Panc1 (cell line): ENCODE data around the gene IKBKG. TPM values are rescaled to one million over a fixed set of nuclear protein-coding genes. Genes with fewer than 3 reads are reported as not detected.

ENCODE experiments used
- ATAC-seq: fragments of 200-7000 bp; cut with Tn5 transposase; 2 replicates; pipeline ENCODE4 v1.9.1; 2020; ENCODE audit warnings: mild to moderate bottlenecking, moderate library complexity
- BruUV-seq: library from RNA; stranded (reverse); fragments of 400-500 nt; replicated peaks from 2 replicates; lab custom pipeline; 2021; lab: Mats Ljungman, UMichigan
- CTCF ChIA-PET: fragments of 300-600 bp; sonication (Branson Sonifier 250); formaldehyde crosslinking; loops from one replicate; lab custom pipeline; 2022; ENCODE audit warnings: antibody characterized with exemption; lab: Charles Lee
- POLR2A ChIA-PET: fragments of 300-600 bp; sonication (Branson Sonifier 250); formaldehyde crosslinking; loops from one replicate; lab custom pipeline; 2022; ENCODE audit warnings: antibody characterized with exemption; lab: Charles Lee
- DNase-seq: peaks from one replicate; pipeline ENCODE4 v3.0.0-alpha.2; 2010; ENCODE audit warnings: low read depth, low spot score
- H3K27ac ChIP-seq: 2 replicates; pipeline ENCODE4 v1.5.1; 2011; ENCODE audit warnings: mild to moderate bottlenecking, low read length, inconsistent platforms
- H3K27me3 ChIP-seq: fragments of 200-500 bp; sonication (Bioruptor generic); 2 replicates; pipeline ENCODE4 v1.6.0; 2014; ENCODE audit warnings: low read length, inconsistent platforms; ENCODE audit not compliant: control insufficient read depth, insufficient read depth
- H3K36me3 ChIP-seq: fragments of 200-500 bp; sonication (Bioruptor generic); 2 replicates; pipeline ENCODE4 v1.5.1; 2014; ENCODE audit warnings: inconsistent platforms, mild to moderate bottlenecking, low read length, moderate library complexity; ENCODE audit not compliant: control insufficient read depth, insufficient read depth
- H3K4me1 ChIP-seq: 2 replicates; pipeline ENCODE4 v1.5.1; 2011; ENCODE audit warnings: inconsistent platforms, mild to moderate bottlenecking, low read length, moderate library complexity; ENCODE audit not compliant: control insufficient read depth, insufficient read depth
- H3K4me3 ChIP-seq, 2 experiments: 2 replicates each; pipeline ENCODE4 v1.5.1; 2011 to 2012; ENCODE audit warnings: low read depth in 2 of 2, low read length in 2 of 2, mild to moderate bottlenecking in 2 of 2, inconsistent platforms in 1 of 2, moderate library complexity in 1 of 2
- H3K9me3 ChIP-seq: fragments of 200-500 bp; sonication (Bioruptor generic); 2 replicates; pipeline ENCODE4 v1.5.1; 2014; ENCODE audit warnings: low read depth, mild to moderate bottlenecking, inconsistent platforms, low read length, moderate library complexity; ENCODE audit not compliant: control insufficient read depth, insufficient read depth
- POLR2AphosphoS5 ChIP-seq: IDR thresholded peaks from 2 replicates; pipeline ENCODE4 v1.6.1; 2012; ENCODE audit warnings: mild to moderate bottlenecking, low read depth, low read length, moderate library complexity
- SIN3A ChIP-seq: IDR thresholded peaks from 2 replicates; pipeline ENCODE4 v1.6.1; 2012; ENCODE audit warnings: low read depth, mild to moderate bottlenecking, low read length, moderate library complexity, borderline replicate concordance; ENCODE audit not compliant: insufficient read depth
- TCF7L2 ChIP-seq: IDR thresholded peaks from 2 replicates; pipeline ENCODE4 v1.6.1; 2011; ENCODE audit warnings: mild to moderate bottlenecking, low read depth, low read length, inconsistent platforms
- in situ Hi-C: cut with HindIII; loops from 2 replicates; pipeline ENCODE4 v1.10.0; 2016; ENCODE audit warnings: low sequenced_read_pairs, low pct_unique_long_range_greater_than_20kb
- intact Hi-C: fragments of 100-400 bp; cut with micrococcal nuclease; formaldehyde crosslinking; loops from one replicate; pipeline ENCODE4 v1.10.0; 2022; ENCODE audit not compliant: unreplicated experiment
- total RNA-seq: library from RNA; stranded (reverse); gene quantifications from one replicate; pipeline ENCODE4 v1.2.1, GENCODE V29; 2021; ENCODE audit not compliant: unreplicated experiment
- TF ChIP-seq, protein P1 (sequence below), 2 experiments: IDR thresholded peaks; 2 replicates each; pipeline ENCODE4 v1.6.1; 2011 to 2012; ENCODE audit warnings: low read depth in 2 of 2, control low read depth in 1 of 2, low read length in 1 of 2, mild to moderate bottlenecking in 1 of 2, moderate library complexity in 1 of 2; ENCODE audit not compliant: insufficient read depth in 1 of 2

The IKBKG gene
- total RNA-seq, 1 experiment from 2014 or later = 76.3 TPM

DNA sequence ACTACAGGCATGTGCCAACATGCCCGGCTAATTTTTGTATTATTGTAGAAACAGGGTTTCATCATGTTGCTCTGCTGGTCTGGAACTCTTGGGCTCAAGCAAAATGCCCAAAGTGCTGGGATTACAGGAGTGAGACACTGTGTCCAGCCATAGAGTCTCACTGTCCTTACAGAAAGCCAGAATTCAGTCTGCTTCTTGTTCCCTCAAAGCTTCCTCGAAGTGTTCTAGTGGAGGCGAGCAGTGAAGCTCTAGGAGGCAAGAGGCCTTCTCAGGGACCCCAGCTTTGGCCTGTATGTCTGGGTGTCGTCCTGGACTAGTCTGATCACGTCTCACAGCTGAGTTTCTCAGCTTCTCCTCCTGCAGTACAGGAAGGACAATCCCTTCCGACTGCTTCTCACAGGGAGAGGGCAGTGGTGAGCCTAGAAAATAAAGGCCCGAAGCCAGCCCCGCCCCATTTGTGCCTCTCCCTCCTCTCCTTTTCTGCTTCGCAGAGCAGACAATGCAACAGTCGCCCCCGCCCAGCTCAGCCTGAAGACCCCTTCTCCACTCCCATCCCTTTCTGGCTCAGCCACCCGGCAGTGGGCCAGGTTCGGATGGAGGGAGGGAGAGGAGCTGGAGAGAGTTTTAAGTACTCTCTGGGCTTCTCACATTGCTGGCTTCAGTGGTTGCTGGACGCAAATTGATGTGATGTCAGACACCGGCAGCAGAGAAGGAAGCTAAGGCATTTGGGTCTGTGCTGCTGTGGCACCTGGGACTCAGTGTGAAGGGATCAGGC is 20.3 kb upstream of the IKBKG start:
- ATAC-seq = peak; percentile 87
- ChIA-PET CTCF (interaction anchor here (0.5 to 1.3 kb wide), 7 partner anchors 8 to 154 kb away, joined by 3 to 10 read pairs (median 5); no protein-coding TSS in a partner anchor), POLR2A (interaction anchor here (0.6 to 0.9 kb wide), 4 partner anchors 12 to 129 kb away, joined by 3 read pairs; no protein-coding TSS in a partner anchor)
- Histone ChIP-seq H3K9me3 (no peaks in the 10 kb centered on the region), H3K4me1 (peaks cover 12% of the 10 kb centered on the region), H3K27ac (peak overlapping the region; percentile 81), H3K27me3 (no peaks in the 10 kb centered on the region), H3K4me3 (peak overlapping the region; percentile 24 to 60), H3K36me3 (no peaks in the 10 kb centered on the region; the same call in 1 of the 2 replicates)
- in situ Hi-C loops (no loop called here), intact Hi-C loops (no loop called here)
- TF ChIP-seq TCF7L2 (no peak), POLR2AphosphoS5 (peak; percentile 71; the same call in 1 of the 2 replicates)
- DNase-seq = no peak
- no TSS peak for BruUV-seq

DNA sequence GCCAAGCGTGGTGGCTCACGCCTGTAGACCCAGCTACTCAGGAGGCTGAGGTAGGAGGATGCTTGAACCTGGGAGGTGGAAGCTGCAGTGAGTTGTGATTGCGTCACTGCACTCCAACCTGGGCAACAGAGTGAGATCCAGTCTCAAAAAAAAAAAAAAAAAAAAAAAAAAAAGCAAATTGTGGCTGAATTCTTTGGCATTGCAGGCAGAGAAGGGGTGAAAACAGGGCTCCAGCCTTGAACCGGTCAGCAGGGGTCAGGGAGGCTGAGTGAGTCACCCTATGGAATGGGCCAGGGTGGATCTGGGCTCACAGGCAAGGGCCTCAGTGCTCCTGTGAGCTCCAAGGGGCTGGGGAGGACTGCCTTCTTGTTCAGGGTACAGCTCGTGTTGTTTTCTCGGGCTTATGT is 18.2 kb upstream of the IKBKG start:
- H3K27me3 ChIP-seq = no peaks in the 10 kb centered on the region
- DNase-seq = no peak
- BruUV-seq = no TSS peak
- peaks cover 6% of the 10 kb centered on the region for H3K36me3 ChIP-seq
- intact Hi-C loops (no loop called here), in situ Hi-C loops (no loop called here)
- H3K9me3 ChIP-seq = no peaks in the 10 kb centered on the region
- POLR2A ChIA-PET = interaction anchor here (0.7 kb wide), 1 partner anchor 78 kb away, joined by 13 read pairs; no protein-coding TSS in a partner anchor
- H3K4me1 ChIP-seq = peaks cover 12% of the 10 kb centered on the region
- peak overlapping the region; percentile 11; the same call in 1 of the 2 replicates for H3K27ac ChIP-seq
- no peak overlapping the region for H3K4me3 ChIP-seq
- CTCF ChIA-PET = no interaction called here
- TF ChIP-seq TCF7L2 = no peak
- no peak for TF ChIP-seq SIN3A
- peak; percentile 86; the same call in 1 of the 2 replicates for TF ChIP-seq POLR2AphosphoS5
- TF ChIP-seq, protein P1, sequence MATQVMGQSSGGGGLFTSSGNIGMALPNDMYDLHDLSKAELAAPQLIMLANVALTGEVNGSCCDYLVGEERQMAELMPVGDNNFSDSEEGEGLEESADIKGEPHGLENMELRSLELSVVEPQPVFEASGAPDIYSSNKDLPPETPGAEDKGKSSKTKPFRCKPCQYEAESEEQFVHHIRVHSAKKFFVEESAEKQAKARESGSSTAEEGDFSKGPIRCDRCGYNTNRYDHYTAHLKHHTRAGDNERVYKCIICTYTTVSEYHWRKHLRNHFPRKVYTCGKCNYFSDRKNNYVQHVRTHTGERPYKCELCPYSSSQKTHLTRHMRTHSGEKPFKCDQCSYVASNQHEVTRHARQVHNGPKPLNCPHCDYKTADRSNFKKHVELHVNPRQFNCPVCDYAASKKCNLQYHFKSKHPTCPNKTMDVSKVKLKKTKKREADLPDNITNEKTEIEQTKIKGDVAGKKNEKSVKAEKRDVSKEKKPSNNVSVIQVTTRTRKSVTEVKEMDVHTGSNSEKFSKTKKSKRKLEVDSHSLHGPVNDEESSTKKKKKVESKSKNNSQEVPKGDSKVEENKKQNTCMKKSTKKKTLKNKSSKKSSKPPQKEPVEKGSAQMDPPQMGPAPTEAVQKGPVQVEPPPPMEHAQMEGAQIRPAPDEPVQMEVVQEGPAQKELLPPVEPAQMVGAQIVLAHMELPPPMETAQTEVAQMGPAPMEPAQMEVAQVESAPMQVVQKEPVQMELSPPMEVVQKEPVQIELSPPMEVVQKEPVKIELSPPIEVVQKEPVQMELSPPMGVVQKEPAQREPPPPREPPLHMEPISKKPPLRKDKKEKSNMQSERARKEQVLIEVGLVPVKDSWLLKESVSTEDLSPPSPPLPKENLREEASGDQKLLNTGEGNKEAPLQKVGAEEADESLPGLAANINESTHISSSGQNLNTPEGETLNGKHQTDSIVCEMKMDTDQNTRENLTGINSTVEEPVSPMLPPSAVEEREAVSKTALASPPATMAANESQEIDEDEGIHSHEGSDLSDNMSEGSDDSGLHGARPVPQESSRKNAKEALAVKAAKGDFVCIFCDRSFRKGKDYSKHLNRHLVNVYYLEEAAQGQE (IDR thresholded peaks at IDR 0.05; ENCODE audit: insufficient read depth in 1 of 2, low read depth in 2 of 2, low read length in 1 of 2) = no peak
- ATAC-seq = peak; percentile 44

DNA sequence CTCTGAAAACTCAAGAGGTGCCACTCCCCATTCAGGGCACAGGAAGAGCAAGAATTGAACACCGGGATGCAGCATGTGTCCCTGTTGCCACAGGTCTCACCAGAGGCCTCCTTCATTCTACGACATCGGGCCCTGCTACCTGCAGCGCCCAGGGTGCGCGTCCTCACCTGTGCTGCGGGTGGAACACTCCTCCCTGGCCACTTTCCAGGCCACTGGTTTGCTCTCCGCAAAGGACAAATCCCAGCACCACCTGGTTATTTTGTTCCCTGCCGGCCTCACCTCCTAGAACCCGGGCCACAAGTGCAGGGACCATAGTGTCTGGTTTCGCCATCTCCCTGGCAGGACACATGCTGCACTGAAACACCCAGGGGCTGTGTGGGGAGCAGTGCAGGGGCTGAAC is 17.1 kb upstream of the IKBKG start:
- in situ Hi-C loops (no loop called here), intact Hi-C loops (no loop called here)
- ChIA-PET POLR2A (no interaction called here), CTCF (no interaction called here)
- Histone ChIP-seq H3K4me3 (no peak overlapping the region), H3K27me3 (no peaks in the 10 kb centered on the region), H3K9me3 (no peaks in the 10 kb centered on the region), H3K36me3 (peaks cover 10% of the 10 kb centered on the region), H3K4me1 (peaks cover 16% of the 10 kb centered on the region), H3K27ac (no peak overlapping the region)
- no TSS peak for BruUV-seq
- TF ChIP-seq SIN3A = no peak
- no peak for TF ChIP-seq TCF7L2
- TF ChIP-seq POLR2AphosphoS5 = peak; percentile 29; the same call in 1 of the 2 replicates
- ATAC-seq = no peak
- no peak for DNase-seq
